HG03378 (cell line): ENCODE data around the gene TMEM41A.
"Not testable (repeated sequence)": the region's sequence is repeated elsewhere in the genome, so short reads cannot be mapped to it uniquely, and the experiment has no call there.

Experiments used
- ATAC-seq: cut with Tn5 transposase; IDR thresholded peaks from one replicate; pipeline ENCODE4 v1.9.1; 2021; ENCODE audit warnings: mild to moderate bottlenecking, moderate library complexity; ENCODE audit not compliant: unreplicated experiment

The TMEM41A gene

DNA sequence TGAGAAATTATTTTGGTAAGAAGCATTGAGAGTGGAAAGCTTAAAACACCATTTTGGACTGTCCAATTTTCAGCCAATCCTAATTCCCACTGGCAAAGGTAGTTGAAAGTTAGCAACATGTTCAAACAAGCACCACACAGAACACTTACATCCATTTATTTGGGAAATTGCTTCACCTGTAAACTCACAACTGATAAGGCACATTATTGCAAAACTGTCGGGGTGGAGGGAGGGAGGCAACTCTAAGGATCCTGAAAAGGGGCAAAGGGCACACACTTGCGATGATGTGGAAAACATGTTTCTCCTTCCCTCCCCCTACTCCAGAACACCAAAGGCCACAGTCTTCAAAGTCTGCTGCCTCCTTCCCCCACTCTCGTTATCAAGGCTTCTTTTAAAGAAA, 9.4 kb downstream of the TMEM41A start:
- no peak for ATAC-seq

GRCh38 chr3:185488465-185488864, 10.4 kb downstream of the TMEM41A start:
- no peak for ATAC-seq

DNA sequence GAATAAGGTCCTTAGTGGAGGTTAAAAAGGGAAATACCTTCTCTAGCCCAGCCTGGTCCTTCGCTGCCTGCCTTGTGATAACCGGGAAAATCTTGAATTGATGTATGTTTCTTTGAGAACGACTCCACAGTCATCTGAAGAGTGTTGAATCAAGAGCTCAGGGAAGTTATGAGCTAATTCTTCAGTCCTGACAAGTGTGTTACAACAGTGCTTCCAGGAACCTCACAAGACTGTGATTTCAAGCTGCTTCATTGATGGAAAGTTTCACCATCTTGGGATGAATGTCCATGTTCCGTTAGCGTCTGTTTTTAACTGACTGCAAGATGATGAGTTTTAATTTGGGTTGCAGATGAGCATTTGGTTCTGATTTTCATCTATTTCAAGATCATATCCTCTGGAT, 12.4 kb downstream of the TMEM41A start:
- ATAC-seq: no peak

GRCh38 chr3:185484296-185484695, 14.5 kb downstream of the TMEM41A start:
- ATAC-seq: no peak

DNA sequence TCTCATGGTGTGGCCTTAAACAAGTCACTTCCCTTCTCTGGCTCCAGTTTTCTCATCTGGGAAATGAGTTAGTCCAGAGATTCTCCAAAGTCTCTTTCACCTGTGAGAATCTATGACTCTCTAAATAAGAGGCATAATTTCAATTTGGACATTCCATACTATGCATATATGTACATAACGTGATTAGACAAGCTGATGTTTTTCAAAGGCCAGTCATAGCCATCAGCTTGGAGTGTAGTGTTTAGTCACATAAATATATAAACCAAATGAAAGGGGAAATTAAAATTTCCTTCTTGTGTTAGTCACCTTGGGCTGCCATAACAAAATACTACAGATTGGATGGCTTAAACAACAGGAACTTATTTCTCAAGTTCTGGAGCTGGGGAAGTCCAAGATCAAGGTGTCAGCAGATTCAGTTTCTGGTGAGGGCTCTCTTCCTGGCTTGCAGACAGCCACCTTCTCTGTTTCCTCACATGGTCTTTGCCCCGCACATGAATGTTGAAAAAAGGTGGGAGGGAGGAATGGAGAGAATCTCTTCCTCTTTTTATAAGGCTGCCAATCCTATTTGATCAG, 19.4 kb downstream of the TMEM41A start:
- no peak for ATAC-seq

GRCh38 chr3:185477316-185477715, 21.5 kb downstream of the TMEM41A start:
- ATAC-seq: no peak

- not testable (repeated sequence) for ATAC-seq
These were observed 23.9 kb downstream of the TMEM41A start for GRCh38 chr3:185474922-185475321.

DNA sequence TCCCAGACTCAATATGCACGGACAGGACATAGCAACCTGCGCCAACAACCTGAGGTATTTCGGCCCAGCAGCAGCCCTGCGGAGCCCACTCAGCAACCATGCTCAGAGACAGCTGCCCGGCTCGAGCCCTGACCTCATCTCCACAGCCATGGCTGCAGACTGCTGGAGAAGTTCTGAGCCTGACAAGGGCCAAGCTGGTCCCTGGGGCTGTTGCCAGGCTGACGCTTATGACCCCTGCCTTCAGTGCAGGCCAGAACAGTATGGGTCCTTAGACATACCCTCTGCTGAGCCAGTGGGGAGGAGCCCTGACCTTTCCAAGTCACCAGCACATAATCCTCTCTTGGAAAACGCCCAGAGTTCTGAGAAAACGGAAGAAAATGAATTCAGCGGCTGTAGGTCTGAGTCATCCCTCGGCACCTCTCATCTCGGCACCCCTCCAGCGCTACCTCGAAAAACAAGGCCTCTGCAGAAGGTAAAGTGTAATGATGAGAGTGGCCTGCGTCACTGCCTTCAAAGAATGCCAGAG, 25.5 kb downstream of the TMEM41A start:
- no peak for ATAC-seq

DNA sequence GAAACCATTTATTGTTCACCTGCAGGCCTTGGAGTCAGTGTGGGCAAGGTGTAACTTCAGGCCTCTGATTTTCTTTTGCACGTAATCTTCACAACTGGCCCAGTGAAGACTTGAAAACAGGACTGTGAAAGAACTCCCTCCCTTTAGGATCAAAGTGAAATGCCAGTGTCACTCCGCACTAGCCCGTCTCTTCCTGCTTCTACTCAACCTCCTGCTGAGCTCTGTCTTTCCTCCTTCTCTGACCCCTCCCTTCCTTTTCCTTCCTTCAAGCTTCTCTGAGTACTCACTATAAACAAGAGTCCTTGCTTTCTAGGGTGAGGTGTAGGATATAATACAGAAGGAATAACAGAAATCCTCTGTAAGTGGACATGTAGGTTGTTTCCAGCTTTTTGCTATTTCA, 28.5 kb downstream of the TMEM41A start:
- ATAC-seq: no peak

DNA sequence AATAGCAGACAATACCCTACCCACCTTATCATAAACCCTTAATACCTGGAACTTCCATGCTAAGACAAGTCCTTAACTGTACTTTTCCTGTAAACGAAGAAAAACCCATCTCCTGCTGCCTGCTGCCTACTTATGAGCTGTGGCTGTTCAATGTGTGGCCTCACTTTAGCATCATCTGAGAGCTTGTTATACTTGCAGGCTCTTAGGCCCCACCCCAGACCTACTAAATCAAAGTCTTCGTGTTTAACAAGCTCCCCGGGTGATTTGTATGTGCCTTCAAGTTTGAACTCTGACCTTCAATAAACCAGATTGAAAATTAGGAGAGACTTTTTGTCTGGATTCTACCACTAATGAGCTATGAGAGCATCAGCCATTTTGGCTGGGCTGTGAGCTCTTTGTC, 29.3 kb downstream of the TMEM41A start:
- no peak for ATAC-seq

DNA sequence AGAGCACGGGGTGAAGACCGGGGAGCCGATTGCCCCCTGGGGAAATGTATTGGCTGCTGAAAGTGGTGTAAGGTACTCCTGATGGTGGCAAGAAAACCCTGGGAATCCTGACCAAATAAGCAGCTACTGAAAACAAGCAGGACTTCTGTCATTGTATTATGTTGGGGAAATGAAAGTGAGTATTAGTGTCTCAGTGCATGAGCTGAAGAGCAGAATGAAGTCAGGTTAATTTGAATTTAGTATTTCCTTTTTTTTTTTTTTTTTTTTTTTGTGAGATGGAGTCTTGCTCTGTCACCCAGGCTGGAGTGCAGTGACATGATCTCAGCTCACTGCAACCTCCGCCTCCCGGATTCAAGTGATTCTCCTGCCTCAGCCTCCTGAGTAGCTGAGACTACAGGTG, 32.7 kb downstream of the TMEM41A start:
- ATAC-seq: not testable (repeated sequence)

GRCh38 chr3:185465471-185465870, 33.4 kb downstream of the TMEM41A start:
- ATAC-seq: no peak

DNA sequence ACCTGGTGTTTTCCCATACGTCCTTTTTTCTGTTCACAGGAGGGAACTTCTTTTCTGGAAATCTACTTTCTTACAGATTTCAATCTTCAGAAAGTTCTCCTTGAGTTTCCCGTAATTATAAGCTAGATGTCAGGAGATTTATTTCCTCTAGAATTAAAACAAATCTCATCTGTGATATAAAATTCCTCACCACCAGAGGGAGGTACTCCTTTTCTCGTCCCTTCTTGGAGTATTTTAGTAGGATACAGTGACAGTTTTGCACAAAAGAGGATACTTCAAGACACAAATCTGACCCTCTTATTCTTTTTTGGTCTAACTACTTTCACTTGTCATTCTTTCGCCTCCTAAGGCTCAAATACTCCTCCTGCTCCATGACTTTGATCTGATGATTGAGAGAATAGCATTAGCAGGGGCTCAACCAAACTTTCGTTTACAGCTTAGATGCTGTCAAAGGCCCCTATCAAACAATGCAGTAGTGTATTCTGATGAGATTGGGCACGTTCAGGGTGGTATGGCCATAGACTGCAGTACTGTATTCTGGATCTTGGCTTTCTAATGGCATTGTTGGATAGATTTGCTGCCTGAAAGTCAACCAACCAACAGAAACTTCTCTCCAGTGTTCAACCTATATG, 38.0 kb downstream of the TMEM41A start:
- no peak for ATAC-seq

- no peak for ATAC-seq
These were observed 38.5 kb downstream of the TMEM41A start for GRCh38 chr3:185460309-185460708.

GRCh38 chr3:185457376-185457775, 41.5 kb downstream of the TMEM41A start:
- ATAC-seq: no peak

DNA sequence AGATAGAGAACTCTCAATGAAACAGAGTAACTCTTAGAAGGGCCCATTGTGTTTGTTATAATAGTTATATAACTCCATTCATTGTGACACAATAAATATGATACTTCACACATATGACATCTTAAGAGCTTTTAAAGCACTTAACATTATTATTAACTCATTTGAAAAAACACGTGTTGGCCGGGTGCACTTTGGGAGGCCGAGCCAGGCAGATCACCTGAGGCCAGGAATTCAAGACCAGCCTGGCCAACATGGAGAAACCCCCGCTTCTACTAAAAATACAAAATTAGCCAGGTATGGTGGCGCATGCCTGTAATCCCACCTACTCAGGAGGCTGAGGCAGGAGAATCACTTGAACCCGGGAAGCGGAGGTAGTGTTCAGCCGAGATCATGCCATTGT, 47.4 kb downstream of the TMEM41A start:
- ATAC-seq: not testable (repeated sequence)

GRCh38 chr3:185448107-185448506, 50.7 kb downstream of the TMEM41A start:
- ATAC-seq: no peak

- no peak for ATAC-seq
These were observed 54.5 kb downstream of the TMEM41A start for GRCh38 chr3:185444329-185444728.

DNA sequence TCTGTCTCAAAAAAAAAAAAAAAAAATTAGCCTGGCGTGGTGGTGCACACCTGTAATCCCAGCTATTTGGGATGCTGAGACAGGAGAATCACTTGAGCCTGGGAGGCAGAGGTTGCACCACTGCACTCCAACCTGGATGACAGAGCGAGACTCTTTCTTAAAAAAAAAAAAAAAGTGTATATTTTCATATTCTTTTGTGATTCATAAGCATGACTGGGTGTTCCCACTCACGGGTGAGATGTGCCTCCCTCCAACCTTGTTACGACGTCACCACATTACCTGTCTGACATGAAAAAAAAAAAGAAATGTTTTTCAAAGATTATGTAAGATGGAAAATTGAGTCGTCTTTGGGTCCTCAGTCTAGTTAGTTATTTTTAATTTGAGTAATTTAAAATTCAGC, 56.8 kb downstream of the TMEM41A start:
- ATAC-seq: no peak

GRCh38 chr3:185439745-185440466, 58.9 kb downstream of the TMEM41A start:
- ATAC-seq: no peak
